ENCODE results near the gene SERTAD4. TPM values are rescaled to one million over a fixed set of nuclear protein-coding genes. Genes with fewer than 3 reads are reported as not detected.

The SERTAD4 gene
- total and polyA plus RNA-seq, 10 of the 15 experiments (the other 5 are each of a cell fraction or from before 2014, with no cell fraction given), result not detected

DNA sequence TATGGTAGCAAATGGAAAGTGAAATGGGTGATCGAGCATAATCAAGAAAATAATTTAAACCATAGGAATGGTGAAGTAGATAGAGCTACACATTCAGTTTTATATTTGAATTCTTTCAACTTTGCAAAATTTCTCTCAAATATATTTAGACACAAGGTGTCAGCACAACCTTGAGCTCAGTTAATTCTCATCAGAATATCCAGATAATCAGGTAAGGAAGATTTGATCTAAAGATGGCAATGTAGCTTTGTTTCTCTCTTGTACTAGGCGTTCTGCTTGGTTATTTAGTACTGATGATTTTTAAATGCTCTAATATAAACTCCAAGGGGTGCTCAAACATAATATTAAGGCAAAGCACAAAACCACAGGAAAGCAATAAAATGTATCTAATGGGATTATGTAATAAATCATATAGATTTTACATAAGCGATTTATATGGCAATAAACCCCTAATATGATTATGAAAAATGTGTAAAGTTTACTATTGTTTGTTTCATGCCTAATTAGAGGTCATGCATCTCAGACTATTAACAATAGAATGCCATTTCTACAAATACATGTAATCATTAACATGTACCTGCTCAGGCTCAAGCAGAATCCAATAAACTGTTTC lies 32.4 kb upstream of the SERTAD4 start (continued):
- TF ChIP-seq, protein P1, sequence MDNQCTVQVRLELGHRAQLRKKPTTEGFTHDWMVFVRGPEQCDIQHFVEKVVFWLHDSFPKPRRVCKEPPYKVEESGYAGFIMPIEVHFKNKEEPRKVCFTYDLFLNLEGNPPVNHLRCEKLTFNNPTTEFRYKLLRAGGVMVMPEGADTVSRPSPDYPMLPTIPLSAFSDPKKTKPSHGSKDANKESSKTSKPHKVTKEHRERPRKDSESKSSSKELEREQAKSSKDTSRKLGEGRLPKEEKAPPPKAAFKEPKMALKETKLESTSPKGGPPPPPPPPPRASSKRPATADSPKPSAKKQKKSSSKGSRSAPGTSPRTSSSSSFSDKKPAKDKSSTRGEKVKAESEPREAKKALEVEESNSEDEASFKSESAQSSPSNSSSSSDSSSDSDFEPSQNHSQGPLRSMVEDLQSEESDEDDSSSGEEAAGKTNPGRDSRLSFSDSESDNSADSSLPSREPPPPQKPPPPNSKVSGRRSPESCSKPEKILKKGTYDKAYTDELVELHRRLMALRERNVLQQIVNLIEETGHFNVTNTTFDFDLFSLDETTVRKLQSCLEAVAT (IDR thresholded peaks at IDR 0.05), result no peak
- TF ChIP-seq WRNIP1 (IDR thresholded peaks at IDR 0.05; ENCODE audit: borderline replicate concordance, low read depth, low read length) (no peak), FOS (IDR thresholded peaks at IDR 0.05; ENCODE audit: borderline replicate concordance, extremely low read depth, insufficient read length) (no peak)
- TF ChIP-seq, protein P2, sequence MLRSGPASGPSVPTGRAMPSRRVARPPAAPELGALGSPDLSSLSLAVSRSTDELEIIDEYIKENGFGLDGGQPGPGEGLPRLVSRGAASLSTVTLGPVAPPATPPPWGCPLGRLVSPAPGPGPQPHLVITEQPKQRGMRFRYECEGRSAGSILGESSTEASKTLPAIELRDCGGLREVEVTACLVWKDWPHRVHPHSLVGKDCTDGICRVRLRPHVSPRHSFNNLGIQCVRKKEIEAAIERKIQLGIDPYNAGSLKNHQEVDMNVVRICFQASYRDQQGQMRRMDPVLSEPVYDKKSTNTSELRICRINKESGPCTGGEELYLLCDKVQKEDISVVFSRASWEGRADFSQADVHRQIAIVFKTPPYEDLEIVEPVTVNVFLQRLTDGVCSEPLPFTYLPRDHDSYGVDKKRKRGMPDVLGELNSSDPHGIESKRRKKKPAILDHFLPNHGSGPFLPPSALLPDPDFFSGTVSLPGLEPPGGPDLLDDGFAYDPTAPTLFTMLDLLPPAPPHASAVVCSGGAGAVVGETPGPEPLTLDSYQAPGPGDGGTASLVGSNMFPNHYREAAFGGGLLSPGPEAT (IDR thresholded peaks at IDR 0.05; ENCODE audit: low read depth), result no peak

DNA sequence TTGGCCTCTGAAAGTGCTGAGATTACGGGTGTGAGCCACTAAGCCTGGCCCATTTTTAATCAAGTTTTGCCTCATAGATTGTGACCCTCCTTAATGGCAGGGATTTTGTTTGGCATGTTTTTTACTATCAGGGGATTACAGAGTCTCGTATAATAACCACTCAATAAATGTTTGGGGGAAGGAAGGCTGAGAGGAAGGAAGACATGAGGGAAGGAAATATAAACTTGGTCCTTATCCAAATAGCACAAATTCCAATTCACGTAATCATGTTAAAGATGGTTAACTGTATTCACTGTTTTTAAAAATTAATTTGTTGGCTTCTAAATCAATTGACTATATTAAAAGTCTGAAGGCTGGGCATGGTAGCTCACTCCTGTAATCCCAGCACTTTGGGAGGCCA lies 30.9 kb upstream of the SERTAD4 start:
- Histone ChIP-seq H3K36me3 (ENCODE audit: control insufficient read depth in 2 of 2, insufficient read depth in 2 of 2, low read length in 1 of 2) (no peaks in the 10 kb centered on the region), H3K9me3 (replicated peaks; ENCODE audit: control insufficient read depth, insufficient read depth, low read length) (no peaks in the 10 kb centered on the region), H3K27ac (ENCODE audit: control insufficient read depth, insufficient read depth) (no peak overlapping the region), H3K27me3 (replicated peaks in 1 of 2; ENCODE audit: control insufficient read depth in 2 of 2, insufficient read depth in 2 of 2, low read length in 1 of 2) (peaks cover 0 to 3% of the 10 kb centered on the region in 2 experiments; a peak in 1 of 4 replicates), H2AFZ (ENCODE audit: control insufficient read depth, low read depth, low read length) (no peak overlapping the region), H4K20me1 (ENCODE audit: control insufficient read depth, insufficient read depth) (no peaks in the 10 kb centered on the region), H3K79me2 (ENCODE audit: control insufficient read depth, insufficient read depth, low read length) (no peaks in the 10 kb centered on the region), H3K9ac (ENCODE audit: control insufficient read depth, insufficient read depth, low read length) (no peak overlapping the region), H3K4me3 (no peak overlapping the region), H3K4me2 (ENCODE audit: control insufficient read depth, insufficient read depth) (no peak overlapping the region), H3K4me1 (ENCODE audit: control insufficient read depth, insufficient read depth, low read length) (no peaks in the 10 kb centered on the region)
- DNase-seq (ENCODE audit: low read depth, low spot score), result no peak
- no TSS peak for BruUV-seq (replicated peaks)
- no peak for ATAC-seq
- ChIA-PET RAD21 (ENCODE audit: unreplicated experiment) (no interaction called here), POLR2A (no interaction called here), CTCF (interaction anchor here (0.6 kb wide), 1 partner anchor 422 kb away, joined by 3 read pairs; no protein-coding TSS in a partner anchor), SMC1A (ENCODE audit: uncharacterized antibody, unreplicated experiment) (interaction anchor here (1.4 kb wide), 1 partner anchor 53 kb away, joined by 3 read pairs; no protein-coding TSS in a partner anchor)
- intact Hi-C loops (cut with micrococcal nuclease; ENCODE audit: unreplicated experiment) (no loop called here), in situ Hi-C loops (cut with MboI) (no loop called here)
- WGBS (ENCODE audit: insufficient coverage, insufficient replicate concordance, low lambda C conversion rate, missing lambda C conversion rate), result 33% methylated on average over 3 of the region's 3 CpGs
- FAIRE-seq, result no peak
- TF ChIP-seq, protein P3, sequence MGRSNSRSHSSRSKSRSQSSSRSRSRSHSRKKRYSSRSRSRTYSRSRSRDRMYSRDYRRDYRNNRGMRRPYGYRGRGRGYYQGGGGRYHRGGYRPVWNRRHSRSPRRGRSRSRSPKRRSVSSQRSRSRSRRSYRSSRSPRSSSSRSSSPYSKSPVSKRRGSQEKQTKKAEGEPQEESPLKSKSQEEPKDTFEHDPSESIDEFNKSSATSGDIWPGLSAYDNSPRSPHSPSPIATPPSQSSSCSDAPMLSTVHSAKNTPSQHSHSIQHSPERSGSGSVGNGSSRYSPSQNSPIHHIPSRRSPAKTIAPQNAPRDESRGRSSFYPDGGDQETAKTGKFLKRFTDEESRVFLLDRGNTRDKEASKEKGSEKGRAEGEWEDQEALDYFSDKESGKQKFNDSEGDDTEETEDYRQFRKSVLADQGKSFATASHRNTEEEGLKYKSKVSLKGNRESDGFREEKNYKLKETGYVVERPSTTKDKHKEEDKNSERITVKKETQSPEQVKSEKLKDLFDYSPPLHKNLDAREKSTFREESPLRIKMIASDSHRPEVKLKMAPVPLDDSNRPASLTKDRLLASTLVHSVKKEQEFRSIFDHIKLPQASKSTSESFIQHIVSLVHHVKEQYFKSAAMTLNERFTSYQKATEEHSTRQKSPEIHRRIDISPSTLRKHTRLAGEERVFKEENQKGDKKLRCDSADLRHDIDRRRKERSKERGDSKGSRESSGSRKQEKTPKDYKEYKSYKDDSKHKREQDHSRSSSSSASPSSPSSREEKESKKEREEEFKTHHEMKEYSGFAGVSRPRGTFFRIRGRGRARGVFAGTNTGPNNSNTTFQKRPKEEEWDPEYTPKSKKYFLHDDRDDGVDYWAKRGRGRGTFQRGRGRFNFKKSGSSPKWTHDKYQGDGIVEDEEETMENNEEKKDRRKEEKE (IDR thresholded peaks at IDR 0.05), result no peak
- TF ChIP-seq IKZF2 (IDR thresholded peaks at IDR 0.05), result no peak
- no peak for TF ChIP-seq HCFC1 (IDR thresholded peaks at IDR 0.05; ENCODE audit: low read length)
- no peak for TF ChIP-seq SMAD5 (IDR thresholded peaks at IDR 0.05; ENCODE audit: low read depth)
- TF ChIP-seq, protein P4, sequence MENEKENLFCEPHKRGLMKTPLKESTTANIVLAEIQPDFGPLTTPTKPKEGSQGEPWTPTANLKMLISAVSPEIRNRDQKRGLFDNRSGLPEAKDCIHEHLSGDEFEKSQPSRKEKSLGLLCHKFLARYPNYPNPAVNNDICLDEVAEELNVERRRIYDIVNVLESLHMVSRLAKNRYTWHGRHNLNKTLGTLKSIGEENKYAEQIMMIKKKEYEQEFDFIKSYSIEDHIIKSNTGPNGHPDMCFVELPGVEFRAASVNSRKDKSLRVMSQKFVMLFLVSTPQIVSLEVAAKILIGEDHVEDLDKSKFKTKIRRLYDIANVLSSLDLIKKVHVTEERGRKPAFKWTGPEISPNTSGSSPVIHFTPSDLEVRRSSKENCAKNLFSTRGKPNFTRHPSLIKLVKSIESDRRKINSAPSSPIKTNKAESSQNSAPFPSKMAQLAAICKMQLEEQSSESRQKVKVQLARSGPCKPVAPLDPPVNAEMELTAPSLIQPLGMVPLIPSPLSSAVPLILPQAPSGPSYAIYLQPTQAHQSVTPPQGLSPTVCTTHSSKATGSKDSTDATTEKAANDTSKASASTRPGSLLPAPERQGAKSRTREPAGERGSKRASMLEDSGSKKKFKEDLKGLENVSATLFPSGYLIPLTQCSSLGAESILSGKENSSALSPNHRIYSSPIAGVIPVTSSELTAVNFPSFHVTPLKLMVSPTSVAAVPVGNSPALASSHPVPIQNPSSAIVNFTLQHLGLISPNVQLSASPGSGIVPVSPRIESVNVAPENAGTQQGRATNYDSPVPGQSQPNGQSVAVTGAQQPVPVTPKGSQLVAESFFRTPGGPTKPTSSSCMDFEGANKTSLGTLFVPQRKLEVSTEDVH (IDR thresholded peaks at IDR 0.05; ENCODE audit: low read depth, partially characterized antibody), result no peak
- no peak for TF ChIP-seq ZNF384 (IDR thresholded peaks at IDR 0.05; ENCODE audit: borderline replicate concordance, low read depth, low read length)
- TF ChIP-seq MEF2A (IDR thresholded peaks at IDR 0.05; ENCODE audit: insufficient read depth, low read depth, low read length), result no peak
- TF ChIP-seq ZNF274 (IDR thresholded peaks at IDR 0.05; ENCODE audit: insufficient read depth, insufficient read length), result no peak
